Activated T-cell treated with anti-CD3 and anti-CD28 coated beads, Interleukin-2, amount 50 U/mL, for 72 hours (primary cell): ENCODE results near the gene LSM11. TPM values are rescaled to one million over a fixed set of nuclear protein-coding genes. Genes with fewer than 3 reads are reported as not detected.
A peak's percentile ranks its signal among the peaks of the same experiment; 100 is the strongest.

Source experiments
- ATAC-seq, 2 donors: fragments of 150-1000 bp; cut with Tn5 transposase; replicated peaks in 1 of 2; 2 replicates each; pipeline ENCODE4 v1.10.0; 2021; ENCODE audit warnings: moderate library complexity in 2 of 2, mild to moderate bottlenecking in 1 of 2
- DNase-seq, 2 donors: peaks; one replicate each; pipeline ENCODE4 v3.0.0; 2021 to 2022; ENCODE audit warnings: mixed read lengths in 1 of 2
- H3K27ac Mint-ChIP-seq: one replicate; pipeline ENCODE4 v1.8.0; 2022; ENCODE audit warnings: mild to moderate bottlenecking, moderate library complexity, mixed read lengths
- H3K27me3 Mint-ChIP-seq: one replicate; pipeline ENCODE4 v1.8.0; 2022; ENCODE audit warnings: low read depth, mixed read lengths
- H3K36me3 Mint-ChIP-seq, 2 donors: one replicate each; pipeline ENCODE4 v1.8.0; 2022; ENCODE audit warnings: mixed read lengths in 2 of 2, mild to moderate bottlenecking in 1 of 2; ENCODE audit not compliant: insufficient read depth in 2 of 2
- H3K4me1 Mint-ChIP-seq: one replicate; pipeline ENCODE4 v1.8.0; 2022; ENCODE audit warnings: low read depth, mixed read lengths
- H3K4me3 Mint-ChIP-seq, 2 donors: one replicate each; pipeline ENCODE4 v1.8.0; 2022; ENCODE audit warnings: mild to moderate bottlenecking in 2 of 2, mixed read lengths in 2 of 2, moderate library complexity in 2 of 2
- H3K9me3 Mint-ChIP-seq, 2 donors: one replicate each; pipeline ENCODE4 v1.8.0; 2022; ENCODE audit warnings: mixed read lengths in 2 of 2
- total RNA-seq, 2 donors: library from RNA; stranded (reverse); gene quantifications; one replicate each; pipeline ENCODE4 v1.2.3, GENCODE V29; 2022

The LSM11 gene
- total RNA-seq, 2 donors from 2014 or later, result 6.7 to 7.4 TPM

GRCh38 chr5:157740229-157740610, 3.3 kb upstream of the LSM11 start:
- Mint-ChIP-seq H3K9me3 (no peaks in the 10 kb centered on the region), H3K27ac (no peak overlapping the region), H3K36me3 (peaks cover 5 to 6% of the 10 kb centered on the region in 2 donors), H3K27me3 (no peaks in the 10 kb centered on the region), H3K4me1 (peaks cover 28% of the 10 kb centered on the region), H3K4me3 (no peak overlapping the region)
- no peak for ATAC-seq
- peak in 1 of 2 donors; percentile 8 for DNase-seq

- no peaks in the 10 kb centered on the region for H3K9me3 Mint-ChIP-seq
Observed at GRCh38 chr5:157741131-157741530, 2.4 kb upstream of the LSM11 start.

GRCh38 chr5:157744051-157745011, 819 bp downstream of the LSM11 start:
- peak; percentile 42 to 49 for ATAC-seq
- Mint-ChIP-seq H3K9me3 (no peaks in the 10 kb centered on the region), H3K27me3 (no peaks in the 10 kb centered on the region), H3K4me1 (peaks cover 63% of the 10 kb centered on the region), H3K36me3 (peaks cover 3 to 5% of the 10 kb centered on the region in 2 donors), H3K27ac (peak overlapping the region; percentile 92), H3K4me3 (peak overlapping the region; percentile 95)
- DNase-seq, result peak; percentile 52 to 58

More at GRCh38 chr5:157741131-157741530, 2.4 kb upstream of the LSM11 start:
- Mint-ChIP-seq H3K4me3 (no peak overlapping the region), H3K36me3 (peaks cover 5 to 6% of the 10 kb centered on the region in 2 donors), H3K27ac (no peak overlapping the region), H3K27me3 (no peaks in the 10 kb centered on the region), H3K4me1 (peaks cover 36% of the 10 kb centered on the region)
- DNase-seq (no peak), ATAC-seq (no peak)

GRCh38 chr5:157745041-157745456, 1.5 kb downstream of the LSM11 start:
- DNase-seq (no peak), ATAC-seq (no peak)
- H3K9me3 Mint-ChIP-seq, result no peaks in the 10 kb centered on the region
- H3K27me3 Mint-ChIP-seq, result no peaks in the 10 kb centered on the region
- peaks cover 3 to 5% of the 10 kb centered on the region in 2 donors for H3K36me3 Mint-ChIP-seq
- peak overlapping the region; percentile 92 for H3K27ac Mint-ChIP-seq
- H3K4me1 Mint-ChIP-seq, result peaks cover 66% of the 10 kb centered on the region
- H3K4me3 Mint-ChIP-seq, result peak overlapping the region; percentile 95

- Mint-ChIP-seq H3K4me1 (peaks cover 66% of the 10 kb centered on the region), H3K4me3 (peak overlapping the region in 1 of 2 donors; percentile 48), H3K9me3 (no peaks in the 10 kb centered on the region), H3K27ac (peak overlapping the region; percentile 2), H3K27me3 (no peaks in the 10 kb centered on the region), H3K36me3 (peaks cover 5 to 7% of the 10 kb centered on the region in 2 donors)
- ATAC-seq (no peak), DNase-seq (no peak)
Observed at GRCh38 chr5:157747173-157747740, 3.7 kb downstream of the LSM11 start.

GRCh38 chr5:157747766-157748700, 4.5 kb downstream of the LSM11 start:
- Mint-ChIP-seq H3K27me3 (no peaks in the 10 kb centered on the region), H3K4me3 (peak overlapping the region in 1 of 2 donors; percentile 48), H3K27ac (peak overlapping the region; percentile 2), H3K36me3 (peaks cover 7 to 9% of the 10 kb centered on the region in 2 donors), H3K9me3 (no peaks in the 10 kb centered on the region), H3K4me1 (peaks cover 59% of the 10 kb centered on the region)
- DNase-seq (no peak), ATAC-seq (peak in 1 of 2 donors; percentile 8)

- peak overlapping the region in 1 of 2 donors; percentile 1 for H3K4me3 Mint-ChIP-seq
- no peak for ATAC-seq
- H3K27ac Mint-ChIP-seq, result peak overlapping the region; percentile 2
- H3K27me3 Mint-ChIP-seq, result no peaks in the 10 kb centered on the region
- no peaks in the 10 kb centered on the region for H3K9me3 Mint-ChIP-seq
- peaks cover 56% of the 10 kb centered on the region for H3K4me1 Mint-ChIP-seq
- peaks cover 7 to 9% of the 10 kb centered on the region in 2 donors for H3K36me3 Mint-ChIP-seq
- no peak for DNase-seq
Observed at GRCh38 chr5:157748760-157749461, 5.4 kb downstream of the LSM11 start.

- Mint-ChIP-seq H3K36me3 (peaks cover 4 to 7% of the 10 kb centered on the region in 2 donors), H3K4me1 (peaks cover 53% of the 10 kb centered on the region), H3K27ac (no peak overlapping the region), H3K4me3 (no peak overlapping the region), H3K9me3 (no peaks in the 10 kb centered on the region), H3K27me3 (no peaks in the 10 kb centered on the region)
- DNase-seq (no peak), ATAC-seq (no peak)
Observed at GRCh38 chr5:157749462-157749799, 5.9 kb downstream of the LSM11 start.

GRCh38 chr5:157750320-157750719, 6.8 kb downstream of the LSM11 start:
- H3K9me3 Mint-ChIP-seq, result no peaks in the 10 kb centered on the region
- no peak for ATAC-seq
- DNase-seq, result no peak
- H3K27me3 Mint-ChIP-seq, result no peaks in the 10 kb centered on the region
- no peak overlapping the region for H3K27ac Mint-ChIP-seq
- peaks cover 44% of the 10 kb centered on the region for H3K4me1 Mint-ChIP-seq
- H3K36me3 Mint-ChIP-seq, result peaks cover 2 to 9% of the 10 kb centered on the region in 2 donors
- no peak overlapping the region for H3K4me3 Mint-ChIP-seq

GRCh38 chr5:157756122-157756521, 12.6 kb downstream of the LSM11 start:
- H3K36me3 Mint-ChIP-seq, result peaks cover 2 to 9% of the 10 kb centered on the region in 2 donors
- no peaks in the 10 kb centered on the region for H3K27me3 Mint-ChIP-seq
- peak in 1 of 2 donors; percentile 80 for ATAC-seq
- no peak overlapping the region for H3K4me3 Mint-ChIP-seq
- no peaks in the 10 kb centered on the region for H3K9me3 Mint-ChIP-seq
- peaks cover 13% of the 10 kb centered on the region for H3K4me1 Mint-ChIP-seq
- DNase-seq, result no peak
- H3K27ac Mint-ChIP-seq, result no peak overlapping the region

GRCh38 chr5:157758706-157759105, 15.2 kb downstream of the LSM11 start:
- peaks cover 0 to 3% of the 10 kb centered on the region in 2 donors for H3K36me3 Mint-ChIP-seq
- no peaks in the 10 kb centered on the region for H3K9me3 Mint-ChIP-seq
- ATAC-seq (peak; percentile 18 to 58), DNase-seq (no peak)
- H3K27me3 Mint-ChIP-seq, result no peaks in the 10 kb centered on the region
- no peak overlapping the region for H3K4me3 Mint-ChIP-seq
- H3K27ac Mint-ChIP-seq, result no peak overlapping the region
- peaks cover 13% of the 10 kb centered on the region for H3K4me1 Mint-ChIP-seq
